K562 (cell line): ENCODE measurements around the gene SH3BGR. TPM values are rescaled to one million over a fixed set of nuclear protein-coding genes. Genes with fewer than 3 reads are reported as not detected.

Source experiments
- ATAC-seq: fragments of 200-7000 bp; cut with Tn5 transposase; 3 replicates; pipeline ENCODE4 v1.9.1; 2020; ENCODE audit warnings: moderate library complexity
- BruUV-seq: library from RNA; stranded (reverse); fragments of 400-500 nt; replicated peaks from 2 replicates; lab custom pipeline; 2021; lab: Mats Ljungman, UMichigan
- CTCF ChIA-PET: fragments of 300-600 bp; formaldehyde crosslinking; extraction: SDS; loops from one replicate; lab custom pipeline; 2021; ENCODE audit warnings: low intra/inter-chr PET ratio; lab: Yijun Ruan, JAX
- POLR2A ChIA-PET: fragments of 300-600, 350-650 bp; sonication (Branson Sonifier 250); formaldehyde crosslinking; extraction: SDS; loops from one replicate; lab custom pipeline; 2021; ENCODE audit warnings: antibody characterized with exemption, inconsistent platforms; lab: Yijun Ruan, JAX
- DNase-seq, 4 experiments: peaks; one replicate each; pipeline versions ENCODE4 v3.0.0 to v3.0.0-alpha.2; 2011 to 2018; ENCODE audit warnings: low spot score in 3 of 4, mixed read lengths in 3 of 4; ENCODE audit errors: extremely low read depth in 1 of 4
- FAIRE-seq: peaks from 2 replicates; lab custom pipeline; 2011; peaks lifted over from hg19 to GRCh38; lab: Jason Lieb, UNC
- H2AFZ ChIP-seq: 2 replicates; pipeline ENCODE4 v1.6.0; 2011; ENCODE audit warnings: low read depth, low read length, control low read depth, inconsistent platforms
- H3K27ac ChIP-seq: fragments of 200-600 bp; 3 replicates; pipeline ENCODE4 v1.8.0; 2011; ENCODE audit warnings: low read depth, mild to moderate bottlenecking, control low read depth, inconsistent platforms, low read length, moderate library complexity, mixed read lengths; ENCODE audit errors: extremely low read depth
- H3K27me3 ChIP-seq, 2 experiments: fragments of 300-600 bp in 1 of 2; 2 replicates in 1 of 2; 3 replicates in 1 of 2; pipeline versions ENCODE4 v1.6.0 to v1.8.0; 2011; ENCODE audit warnings: inconsistent platforms in 2 of 2, low read length in 2 of 2, mild to moderate bottlenecking in 1 of 2, mixed read lengths in 1 of 2, moderate library complexity in 1 of 2; ENCODE audit not compliant: control insufficient read depth in 2 of 2, insufficient read depth in 2 of 2
- H3K36me3 ChIP-seq: fragments of 300-600 bp; 3 replicates; pipeline ENCODE4 v1.8.0; 2011; ENCODE audit warnings: mild to moderate bottlenecking, low read length, inconsistent platforms; ENCODE audit not compliant: control insufficient read depth, insufficient read depth
- H3K4me1 ChIP-seq, 2 experiments: fragments of 200-600 bp in 1 of 2; replicated peaks in 1 of 2; 2 replicates in 1 of 2; 3 replicates in 1 of 2; pipeline versions ENCODE4 v1.5.1 to v1.8.0; 2011; ENCODE audit warnings: inconsistent platforms in 2 of 2, low read length in 2 of 2, mild to moderate bottlenecking in 1 of 2, mixed read lengths in 1 of 2, moderate library complexity in 1 of 2; ENCODE audit not compliant: control insufficient read depth in 2 of 2, insufficient read depth in 2 of 2
- H3K4me2 ChIP-seq: 2 replicates; pipeline ENCODE4 v1.6.1; 2011; ENCODE audit warnings: low read length, control low read depth, inconsistent platforms, mixed read lengths; ENCODE audit not compliant: insufficient read depth
- H3K4me3 ChIP-seq: fragments of 200-600 bp; sonication (generic), shearing (Covaris generic); 2 replicates; pipeline ENCODE4 v1.5.1; 2016; ENCODE audit warnings: control low read depth, inconsistent platforms
- H3K79me2 ChIP-seq: fragments of 200-600 bp; 3 replicates; pipeline ENCODE4 v1.8.0; 2011; ENCODE audit warnings: low read length, inconsistent platforms; ENCODE audit not compliant: control insufficient read depth, insufficient read depth
- H3K9ac ChIP-seq, 2 experiments: 2 replicates each; pipeline versions ENCODE4 v1.6.0 to v1.6.1; 2011; ENCODE audit warnings: low read depth in 2 of 2, low read length in 2 of 2, control low read depth in 1 of 2, inconsistent platforms in 1 of 2, mild to moderate bottlenecking in 1 of 2, mixed read lengths in 1 of 2; ENCODE audit not compliant: insufficient read depth in 1 of 2
- H3K9me1 ChIP-seq: one replicate; pipeline ENCODE4 v1.6.0; 2011; ENCODE audit warnings: inconsistent platforms, mild to moderate bottlenecking, low read length, moderate library complexity; ENCODE audit not compliant: control insufficient read depth, insufficient read depth
- H3K9me3 ChIP-seq: replicated peaks from 2 replicates; pipeline ENCODE4 v1.5.1; 2011; ENCODE audit warnings: low read depth, low read length, inconsistent platforms; ENCODE audit not compliant: control insufficient read depth, insufficient read depth
- H4K20me1 ChIP-seq: replicated peaks from 2 replicates; pipeline ENCODE4 v1.6.1; 2011; ENCODE audit warnings: low read length, inconsistent platforms, mixed read lengths; ENCODE audit not compliant: control insufficient read depth, insufficient read depth
- HEY1 ChIP-seq: fragments of 250-450 bp; sonication (Bioruptor Pico); IDR thresholded peaks from 2 replicates; pipeline ENCODE4 v1.5.0; 2020; ENCODE audit warnings: mild to moderate bottlenecking, moderate library complexity, borderline replicate concordance
- HOMEZ ChIP-seq: fragments of 250-450 bp; sonication (Bioruptor Pico); IDR thresholded peaks from 2 replicates; pipeline ENCODE4 v1.4.0; 2020; ENCODE audit warnings: mild to moderate bottlenecking, moderate library complexity
- ID3 ChIP-seq, 2 experiments: fragments of 250-450 bp in 1 of 2; fragments of 450-650 bp in 1 of 2; sonication (Bioruptor Pico) in 1 of 2; IDR thresholded peaks; 2 replicates each; pipeline versions ENCODE4 v1.6.1 to v1.8.0; 2016 to 2021; ENCODE audit warnings: mild to moderate bottlenecking in 2 of 2, moderate library complexity in 2 of 2, missing compliant biosample characterization in 1 of 2, missing genetic modification characterization in 1 of 2
- NFRKB ChIP-seq: fragments of 450-650 bp; IDR thresholded peaks from 2 replicates; pipeline ENCODE4 v1.6.1; 2016; ENCODE audit warnings: low read depth
- RCOR1 ChIP-seq, 2 experiments: IDR thresholded peaks; 2 replicates each; pipeline ENCODE4 v1.6.1; 2012; ENCODE audit warnings: low read depth in 2 of 2, low read length in 2 of 2, borderline replicate concordance in 1 of 2, improper control_type of control experiment in 1 of 2
- SMARCB1 ChIP-seq: IDR thresholded peaks from 2 replicates; pipeline ENCODE4 v1.6.1; 2011; ENCODE audit warnings: improper control_type of control experiment, low read depth; ENCODE audit not compliant: insufficient read length
- USF1 ChIP-seq: sonication (generic); formaldehyde crosslinking; IDR thresholded peaks from 2 replicates; pipeline ENCODE4 v1.9.0; 2022; ENCODE audit warnings: mild to moderate bottlenecking, missing genetic modification reagents
- WHSC1 ChIP-seq: IDR thresholded peaks from one replicate; pipeline ENCODE4 v1.6.1; 2012; ENCODE audit warnings: low read length, control low read depth, inconsistent platforms
- ZFP1 ChIP-seq: fragments of 450-650 bp; formaldehyde crosslinking; IDR thresholded peaks from 2 replicates; pipeline ENCODE4 v1.4.0; 2020; ENCODE audit warnings: mild to moderate bottlenecking, mixed read lengths
- ZNF77 ChIP-seq: fragments of 250-450 bp; sonication (Bioruptor Pico); IDR thresholded peaks from 2 replicates; pipeline ENCODE4 v1.5.0; 2020
- WGBS: fragments of 100-300 bp; shearing (Covaris generic); methylation state at CpG from one replicate; pipeline ENCODE4 v1.1.6; 2016; ENCODE audit warnings: low coverage, mixed read lengths; ENCODE audit not compliant: insufficient coverage; ENCODE audit errors: missing lambda C conversion rate; 5-methylcytosine and 5-hydroxymethylcytosine counted together
- in situ Hi-C: fragments of 300-500 bp; cut with MboI; formaldehyde crosslinking; loops from 4 replicates; pipeline ENCODE4 v1.15.0; 2018; ENCODE audit warnings: inconsistent platforms, mixed read lengths
- intact Hi-C: fragments of 100-400 bp; cut with micrococcal nuclease; formaldehyde crosslinking; loops from 2 replicates; pipeline ENCODE4 v1.14.2; 2022
- polyA plus RNA-seq, 8 experiments: library from polyadenylated mRNA; depleted of rRNA in 4 of 8; stranded (reverse) in 5 of 8; unstranded in 3 of 8; fragments of >200 nt; fragmentation: Nextera tagmentation in 2 of 8; fragmentation: Illumina TruSeq in 1 of 8; extraction: Ambion mirVana in 2 of 8; extraction: Trizol in 1 of 8; gene quantifications; 2 replicates each; pipeline versions ENCODE4 v1.2.1 to v1.2.3, GENCODE V29; 2011 to 2014; ENCODE audit warnings: inconsistent platforms in 1 of 8, missing spikeins in 1 of 8
- total RNA-seq, 7 experiments: library from RNA; depleted of rRNA in 6 of 7; stranded (reverse); fragments of >200 nt in 6 of 7; fragmentation: Illumina TruSeq in 2 of 7; extraction: Trizol in 2 of 7; gene quantifications; 2 replicates each; pipeline versions ENCODE4 v1.2.1 to v1.2.3, GENCODE V29; 2011 to 2021; ENCODE audit warnings: low replicate concordance in 1 of 7

Gene SH3BGR
- total and polyA plus RNA-seq, 9 of the 15 experiments (the other 6 are each of a cell fraction or from before 2014, with no cell fraction given) = 6.6 to 42.9 (median 25.6) TPM

DNA sequence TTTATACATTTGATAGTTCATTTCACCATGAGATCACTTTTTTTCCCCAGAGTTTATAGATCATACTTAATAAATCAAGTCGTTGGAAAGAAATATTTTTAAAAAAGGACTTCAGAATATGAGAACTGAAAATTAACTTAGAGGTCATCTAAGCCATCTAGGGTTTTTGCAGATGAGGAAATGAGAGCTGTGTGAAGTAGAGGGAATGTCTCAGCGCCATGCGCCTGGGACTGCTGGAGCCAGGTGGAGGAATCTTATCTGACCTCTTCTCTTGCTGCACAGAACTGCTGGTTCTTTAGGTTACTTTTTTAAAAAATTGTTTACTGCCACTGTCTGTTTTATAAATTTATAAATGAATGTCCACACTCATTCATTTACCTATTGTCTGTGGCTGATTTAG, 11.5 kb downstream of the SH3BGR start:
- Histone ChIP-seq H4K20me1 (no peaks in the 10 kb centered on the region), H3K27me3 (no peaks in the 10 kb centered on the region), H3K9me1 (no peaks in the 10 kb centered on the region), H3K27ac (no peak overlapping the region), H2AFZ (no peak overlapping the region), H3K4me1 (no peaks in the 10 kb centered on the region), H3K4me3 (no peak overlapping the region), H3K9me3 (no peaks in the 10 kb centered on the region), H3K79me2 (no peaks in the 10 kb centered on the region), H3K9ac (no peak overlapping the region), H3K36me3 (no peaks in the 10 kb centered on the region), H3K4me2 (no peak overlapping the region)
- POLR2A ChIA-PET = no interaction called here
- CTCF ChIA-PET = no interaction called here
- TF ChIP-seq NFRKB = no peak
- TF ChIP-seq SMARCB1 = no peak
- TF ChIP-seq ZFP1 (CRISPR knock-in tag) = no peak
- TF ChIP-seq USF1 (CRISPR knock-in tag) = no peak
- TF ChIP-seq RCOR1 (IDR thresholded peaks at IDR 0.05; ENCODE audit: borderline replicate concordance in 1 of 2, low read depth in 2 of 2, low read length in 2 of 2) = no peak
- TF ChIP-seq ZNF77 (CRISPR knock-in tag) = no peak
- no peak for TF ChIP-seq HEY1 (CRISPR knock-in tag)
- TF ChIP-seq ID3 (CRISPR knock-in tag; IDR thresholded peaks at IDR 0.05) = no peak
- no peak for TF ChIP-seq ID3 (tag; IDR thresholded peaks at IDR 0.05)
- no peak for TF ChIP-seq WHSC1
- TF ChIP-seq HOMEZ = no peak
- no peak; the same call in 2 of the 3 replicates for ATAC-seq
- WGBS = 43% methylated on average over 3 of the region's 3 CpGs
- no peak for DNase-seq
- no peak for FAIRE-seq
- intact Hi-C loops (no loop called here), in situ Hi-C loops (no loop called here)
- no TSS peak for BruUV-seq
